ENCODE measurements around the gene FBXL15.
"Not testable (repeated sequence)": the region's sequence is repeated elsewhere in the genome, so short reads cannot be mapped to it uniquely, and the experiment has no call there.

Gene FBXL15

DNA sequence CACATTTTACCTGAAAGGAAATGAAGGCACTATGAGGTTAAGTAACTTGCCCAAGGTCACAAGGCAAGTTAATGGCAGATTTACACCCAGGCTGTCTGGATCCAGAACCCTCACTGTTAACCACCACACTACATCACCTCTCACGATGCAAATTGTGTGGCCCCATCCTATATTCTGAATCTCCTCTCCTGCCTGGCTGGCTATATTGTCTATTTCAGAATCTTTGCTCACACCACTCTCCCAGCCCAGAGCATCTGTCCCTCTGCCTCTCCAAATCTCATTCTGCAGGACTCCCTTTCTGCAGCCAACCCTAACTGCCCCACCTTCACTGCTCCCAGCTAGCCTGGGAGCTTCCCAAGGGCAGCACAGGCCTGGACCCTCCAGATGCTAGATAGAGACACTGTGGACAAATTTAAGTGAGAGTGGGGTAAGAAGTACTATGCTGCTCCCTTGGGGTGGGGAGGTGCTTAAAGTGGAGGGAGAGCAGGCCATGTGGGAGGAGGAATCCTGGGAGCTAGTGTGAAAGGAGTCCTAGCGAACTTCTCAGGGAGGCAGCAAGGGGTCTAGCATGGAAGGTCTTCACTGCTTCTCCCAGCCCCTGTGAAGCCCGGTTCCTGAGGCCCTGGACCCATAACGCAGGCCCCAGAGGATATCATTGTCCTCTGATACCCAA lies 11.0 kb downstream of the FBXL15 start:
- DNase-seq (ENCODE audit: low read depth): no peak

DNA sequence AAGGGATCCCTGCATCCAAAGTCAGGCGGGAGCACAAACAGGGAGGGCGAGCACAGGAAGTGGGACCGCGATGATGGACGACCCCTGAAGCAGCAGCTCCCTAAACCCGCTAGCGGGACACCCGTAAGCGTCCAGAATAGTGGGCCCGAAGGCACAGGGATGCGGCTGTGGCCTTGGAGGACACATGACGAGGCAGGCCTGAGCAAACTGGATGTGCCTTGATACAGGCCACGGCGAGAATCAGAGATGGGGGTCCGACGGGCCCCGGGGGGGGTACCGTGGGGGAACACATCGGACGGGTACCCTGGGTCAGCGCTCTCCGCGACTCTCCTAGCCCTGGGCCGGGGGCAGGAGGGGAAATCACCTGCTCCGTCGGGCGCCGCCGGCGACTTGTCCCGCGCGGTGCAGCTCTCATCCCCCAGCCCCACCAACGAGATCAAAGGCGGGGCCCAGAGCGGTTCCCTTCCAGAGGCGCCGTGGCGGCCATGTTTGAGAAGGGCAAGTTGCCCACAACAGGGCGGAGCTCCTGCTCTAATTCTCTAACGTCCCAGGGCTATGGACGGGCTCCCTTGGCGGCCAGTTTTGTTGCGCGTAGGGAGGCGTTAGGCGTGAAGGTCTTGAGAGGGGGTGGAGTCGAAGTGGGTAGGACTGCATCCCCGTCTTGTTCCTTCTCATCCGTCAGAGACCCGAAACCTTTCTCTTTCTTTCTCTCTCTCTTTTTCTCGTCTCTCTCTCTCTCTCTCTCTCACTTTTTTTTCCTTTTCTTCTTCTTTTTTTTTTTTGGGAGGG lies 11.7 kb downstream of the FBXL15 start, which contains the start of gene CUEDC2:
CUEDC2 (minus strand) TSS at position 413 of the 789 bp plus-strand sequence. CDS start 7,386 bp downstream, outside the sequence.
- peak; percentile 95 for DNase-seq (ENCODE audit: low read depth)

DNA sequence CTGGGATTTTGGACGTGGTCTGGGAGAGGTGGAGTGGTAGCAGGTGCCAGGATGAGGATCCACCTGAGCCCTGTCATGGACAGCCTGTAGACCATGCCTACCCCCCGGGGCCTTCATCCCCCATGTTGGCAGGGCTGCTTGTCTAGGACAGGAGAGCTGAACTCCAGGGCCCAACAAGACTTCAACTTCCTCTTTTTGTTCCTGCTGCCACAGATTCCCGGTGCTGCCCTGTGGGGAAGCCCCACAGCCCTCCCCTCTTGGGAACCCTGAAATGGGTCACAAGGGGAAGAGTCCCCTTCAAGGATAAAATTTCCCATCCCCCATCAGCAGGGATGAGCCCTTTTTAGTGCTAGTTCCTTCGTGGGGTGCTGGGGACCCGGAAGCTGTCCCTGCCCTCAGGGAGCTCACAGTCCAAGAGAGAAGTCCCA lies 13.0 kb downstream of the FBXL15 start:
- no peak for DNase-seq (ENCODE audit: low read depth)

DNA sequence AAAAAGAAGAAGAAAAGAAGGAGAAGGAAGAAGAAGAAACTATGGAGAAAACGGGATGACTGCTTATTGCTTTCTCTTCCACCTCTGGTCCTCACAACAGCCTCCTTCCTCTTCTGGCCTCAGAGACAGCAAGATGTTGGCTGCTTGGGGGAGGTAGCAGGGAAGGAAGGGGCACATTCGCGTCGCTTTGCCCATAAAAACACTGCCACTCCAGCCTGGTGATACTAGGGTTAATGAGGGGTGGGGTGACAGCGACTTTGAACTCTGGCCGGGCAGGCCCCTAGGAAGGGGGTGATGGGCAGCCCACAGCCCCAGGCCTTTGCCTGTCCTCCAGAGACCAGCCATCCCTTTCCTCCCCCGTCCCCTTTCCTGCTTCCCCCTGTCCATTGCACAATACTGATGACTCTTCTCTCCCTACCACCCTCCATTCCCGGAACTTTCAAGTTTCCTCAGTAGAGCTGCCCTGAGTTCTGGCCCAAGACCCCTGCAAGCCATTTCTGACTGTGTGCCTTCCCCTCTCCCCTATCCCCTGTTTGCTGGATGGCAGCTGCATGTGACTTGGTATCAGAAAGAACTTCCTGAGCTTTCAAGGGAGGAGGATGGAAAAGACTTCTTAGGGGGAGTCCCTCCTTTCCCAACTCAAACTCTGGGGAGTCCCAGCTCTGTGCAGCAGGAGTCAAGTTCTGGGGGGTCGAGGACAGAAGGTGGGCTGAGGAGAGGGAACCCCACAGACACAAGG lies 13.9 kb downstream of the FBXL15 start:
- DNase-seq (ENCODE audit: low read depth): no peak

DNA sequence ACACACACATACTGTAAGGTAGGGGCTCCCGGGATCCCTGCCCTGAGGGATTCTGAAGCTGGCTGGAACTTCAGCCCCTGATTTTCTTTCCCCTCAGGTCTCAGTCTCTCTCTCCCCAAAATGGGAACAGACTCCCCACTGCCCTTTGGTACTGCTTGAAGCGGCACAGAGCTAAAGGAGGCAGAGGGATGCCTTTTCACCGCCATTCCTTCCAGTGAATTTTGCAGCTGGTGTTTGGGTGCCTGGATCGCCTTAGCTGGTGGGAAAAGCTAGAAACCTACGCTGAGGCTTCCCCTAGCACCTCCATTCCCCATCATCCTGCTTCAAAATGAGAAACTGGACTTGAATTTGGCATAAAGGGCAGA lies 14.5 kb downstream of the FBXL15 start:
- DNase-seq (ENCODE audit: low read depth): no peak

DNA sequence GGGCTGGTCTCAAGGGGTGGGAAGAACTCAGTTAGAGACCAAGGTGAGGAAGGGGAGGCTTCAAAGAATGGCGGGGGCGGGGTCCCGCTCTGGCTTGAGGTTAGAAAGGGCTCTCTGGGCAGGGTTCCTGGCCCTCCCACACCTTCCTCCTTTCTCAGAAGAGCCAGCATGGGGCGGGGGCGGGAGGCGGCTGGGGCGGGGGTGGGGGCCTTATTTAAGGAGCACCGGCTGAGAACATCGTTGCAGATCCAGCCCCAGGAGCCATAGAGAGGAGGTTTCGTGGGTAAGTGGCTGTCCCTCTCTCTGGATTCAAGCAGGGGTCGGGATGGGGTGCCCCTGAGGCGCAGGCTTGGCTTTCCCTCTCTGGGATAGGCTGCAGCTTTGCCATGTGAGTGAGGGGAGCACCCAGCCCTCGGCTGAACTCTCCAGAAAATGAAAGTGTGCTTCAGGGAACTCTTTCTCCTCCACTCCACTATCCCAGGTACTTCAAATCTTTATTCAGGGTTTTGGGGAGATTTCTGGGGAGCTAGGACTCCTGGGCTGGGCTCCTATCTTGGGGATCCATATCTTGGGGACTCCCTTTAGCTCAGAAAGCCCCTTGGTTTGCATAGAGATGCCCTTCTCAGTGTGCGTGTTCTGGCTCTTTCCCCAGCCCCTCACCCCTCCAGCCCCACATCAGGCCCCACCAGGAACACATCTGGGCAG lies 15.0 kb downstream of the FBXL15 start:
- no peak for DNase-seq (ENCODE audit: low read depth)

DNA sequence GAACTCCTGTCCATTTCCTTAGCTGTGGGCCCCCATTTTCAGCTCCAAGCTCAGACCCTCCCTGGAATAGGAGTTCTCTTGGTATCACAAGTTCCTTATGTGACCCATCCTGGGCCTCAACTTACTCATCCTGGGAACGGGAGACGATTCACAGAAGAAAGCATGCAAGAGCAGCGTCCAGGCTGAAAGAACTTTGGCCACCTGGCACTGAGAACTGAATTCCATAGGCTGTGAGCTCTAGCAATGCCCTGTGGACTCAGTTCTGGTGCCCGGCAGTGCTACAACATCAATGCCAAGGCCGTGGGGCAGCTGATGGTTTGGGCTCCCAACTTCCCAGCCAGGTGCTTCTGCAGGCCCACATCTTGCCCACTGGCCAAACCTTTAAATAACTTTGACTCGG lies 15.7 kb downstream of the FBXL15 start:
- DNase-seq (ENCODE audit: low read depth): no peak

DNA sequence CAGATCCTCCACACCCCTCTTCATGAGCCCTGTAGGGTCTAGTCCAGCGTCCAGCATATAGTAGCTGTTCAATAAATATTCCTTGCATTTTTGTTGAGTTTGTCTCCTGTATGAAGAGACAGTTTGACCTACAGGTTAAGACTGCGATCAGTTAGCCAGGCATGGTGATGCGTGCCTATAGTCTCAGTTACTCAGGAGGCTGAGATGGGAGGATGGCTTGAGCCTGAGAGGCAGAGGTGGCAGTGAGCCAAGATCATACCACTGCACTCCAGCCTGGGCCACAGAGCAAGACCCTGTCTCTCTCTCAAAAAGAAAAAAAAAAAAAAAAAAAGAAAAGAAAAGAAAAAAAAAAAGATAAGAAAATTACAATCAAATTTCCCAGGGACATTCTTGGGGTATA lies 16.9 kb downstream of the FBXL15 start:
- no peak for DNase-seq (ENCODE audit: low read depth)

DNA sequence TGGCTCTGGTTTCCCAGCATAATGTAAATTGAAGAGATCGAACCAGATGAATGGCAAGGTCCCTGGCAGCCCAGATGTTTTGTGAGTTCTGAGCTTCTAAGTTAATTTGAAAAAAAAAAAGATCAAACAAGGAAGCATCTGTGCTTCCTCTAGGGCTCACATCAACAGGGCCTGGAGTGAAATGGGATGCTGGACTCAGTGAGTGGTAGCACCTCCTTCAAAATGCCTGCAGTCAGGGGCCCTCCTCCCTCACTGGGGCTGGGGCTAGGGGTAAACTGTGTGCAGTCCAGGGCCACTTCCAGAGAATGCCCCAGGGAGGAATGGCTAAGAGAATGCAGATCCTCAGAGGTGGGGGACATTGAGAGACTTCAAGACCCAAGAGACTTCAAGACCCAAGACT lies 17.7 kb downstream of the FBXL15 start:
- DNase-seq (ENCODE audit: low read depth): no peak

DNA sequence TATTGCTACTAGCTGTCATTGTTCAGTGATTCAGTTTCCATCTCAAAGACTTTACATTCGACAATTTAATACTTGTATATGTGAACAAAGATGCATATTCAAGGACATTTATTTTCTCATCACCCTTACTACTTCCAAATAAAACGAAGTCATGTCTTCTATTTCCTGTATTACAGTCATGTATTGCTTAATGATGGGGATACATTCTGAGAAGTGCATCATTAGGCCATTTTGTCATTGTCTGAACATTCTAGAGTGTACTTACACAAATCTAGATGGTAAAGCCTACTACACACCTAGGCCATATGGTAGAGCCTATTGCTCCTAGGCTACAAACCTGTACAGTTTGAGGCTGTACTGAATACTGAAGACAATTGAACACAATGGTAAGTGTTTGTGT lies 24.2 kb downstream of the FBXL15 start:
- DNase-seq (ENCODE audit: low read depth): no peak

DNA sequence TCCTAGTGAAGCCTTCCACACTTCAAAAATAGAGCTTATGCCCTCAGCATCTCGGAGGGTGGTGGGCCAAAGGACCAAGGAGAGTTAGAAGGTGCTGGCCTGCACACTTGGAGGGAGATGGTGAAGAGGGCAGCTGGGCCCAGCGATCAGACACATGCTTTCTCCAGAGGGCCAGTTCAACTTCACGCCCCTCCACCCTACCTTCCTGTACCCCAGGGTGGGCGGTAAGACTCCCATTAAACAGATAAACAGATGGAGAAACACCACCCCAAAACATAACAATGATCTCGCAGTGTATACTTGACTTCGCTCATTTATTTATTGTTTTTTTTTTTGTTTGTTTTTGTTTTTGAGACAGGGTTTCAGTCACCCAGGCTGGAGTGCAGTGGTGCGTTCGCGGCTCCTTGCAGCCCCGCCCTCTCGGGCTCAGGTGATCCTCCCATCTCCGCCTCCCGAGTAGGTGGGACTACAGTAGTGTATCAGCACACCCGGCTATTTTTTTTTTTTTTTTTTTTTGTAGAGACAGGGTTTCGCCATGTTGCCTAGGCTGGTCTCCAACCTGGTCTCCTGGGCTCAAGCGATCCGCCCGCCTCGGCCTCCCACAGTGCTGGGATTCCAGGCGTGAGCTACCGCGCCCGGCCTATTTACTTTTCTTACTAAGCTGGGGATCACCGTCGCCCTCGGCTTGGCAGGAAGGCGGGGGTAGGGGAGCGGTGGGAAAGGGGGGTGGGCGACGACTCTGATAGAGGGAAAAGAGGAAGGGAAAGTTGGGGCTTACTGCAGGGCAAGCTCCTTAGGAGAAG lies 28.9 kb downstream of the FBXL15 start:
- DNase-seq (ENCODE audit: low read depth): no peak

DNA sequence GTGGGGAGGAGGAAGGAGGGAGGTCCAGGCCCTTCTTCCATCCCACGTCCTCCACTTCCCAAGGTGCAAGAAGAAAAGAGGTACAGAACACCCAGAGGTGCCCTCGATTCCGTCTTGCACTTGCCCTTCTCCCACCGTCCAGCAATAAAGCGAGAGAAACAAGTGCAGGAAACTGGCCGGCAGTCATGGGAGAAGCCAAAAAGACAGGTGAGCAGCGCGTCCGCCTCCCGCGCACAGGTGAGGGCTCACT lies 29.4 kb downstream of the FBXL15 start:
- no peak for DNase-seq (ENCODE audit: low read depth)

DNA sequence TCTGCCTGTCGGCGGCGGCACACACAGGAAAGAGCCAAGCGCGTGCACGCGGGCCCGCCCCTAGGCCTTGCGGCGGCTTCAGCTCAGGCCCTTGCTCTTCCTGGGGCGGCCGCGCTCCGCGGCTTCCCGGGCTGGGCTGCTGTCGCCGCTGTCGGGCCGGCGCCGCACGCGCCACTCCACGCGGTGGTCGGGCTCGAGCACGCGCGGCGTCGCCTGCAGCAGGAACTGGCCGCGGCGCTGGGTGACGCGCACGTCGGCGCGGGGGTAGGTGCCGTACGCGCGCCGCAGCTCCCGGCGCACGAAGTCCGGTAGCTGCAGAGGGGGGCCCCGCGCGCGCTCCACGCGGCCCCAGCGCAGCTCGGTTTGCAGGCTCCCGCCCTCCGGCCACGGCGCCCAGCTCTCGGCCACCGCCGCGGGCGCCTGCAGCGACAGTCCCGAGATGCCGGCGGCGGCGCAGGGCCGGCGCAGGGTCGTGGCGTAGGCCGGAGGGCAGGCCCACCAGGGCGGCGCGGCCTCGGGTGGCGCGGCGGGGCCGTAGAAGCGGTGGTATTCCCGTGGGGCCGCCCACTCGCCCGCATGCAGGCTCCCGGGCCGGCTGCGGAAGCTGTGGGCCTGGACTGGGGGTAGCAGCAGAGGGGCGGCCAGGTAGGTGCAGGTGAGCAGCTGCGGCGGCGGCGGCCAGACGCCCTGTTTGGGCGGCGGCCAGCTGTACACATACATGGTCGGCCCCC lies 29.9 kb downstream of the FBXL15 start:
- DNase-seq (ENCODE audit: low read depth): no peak

DNA sequence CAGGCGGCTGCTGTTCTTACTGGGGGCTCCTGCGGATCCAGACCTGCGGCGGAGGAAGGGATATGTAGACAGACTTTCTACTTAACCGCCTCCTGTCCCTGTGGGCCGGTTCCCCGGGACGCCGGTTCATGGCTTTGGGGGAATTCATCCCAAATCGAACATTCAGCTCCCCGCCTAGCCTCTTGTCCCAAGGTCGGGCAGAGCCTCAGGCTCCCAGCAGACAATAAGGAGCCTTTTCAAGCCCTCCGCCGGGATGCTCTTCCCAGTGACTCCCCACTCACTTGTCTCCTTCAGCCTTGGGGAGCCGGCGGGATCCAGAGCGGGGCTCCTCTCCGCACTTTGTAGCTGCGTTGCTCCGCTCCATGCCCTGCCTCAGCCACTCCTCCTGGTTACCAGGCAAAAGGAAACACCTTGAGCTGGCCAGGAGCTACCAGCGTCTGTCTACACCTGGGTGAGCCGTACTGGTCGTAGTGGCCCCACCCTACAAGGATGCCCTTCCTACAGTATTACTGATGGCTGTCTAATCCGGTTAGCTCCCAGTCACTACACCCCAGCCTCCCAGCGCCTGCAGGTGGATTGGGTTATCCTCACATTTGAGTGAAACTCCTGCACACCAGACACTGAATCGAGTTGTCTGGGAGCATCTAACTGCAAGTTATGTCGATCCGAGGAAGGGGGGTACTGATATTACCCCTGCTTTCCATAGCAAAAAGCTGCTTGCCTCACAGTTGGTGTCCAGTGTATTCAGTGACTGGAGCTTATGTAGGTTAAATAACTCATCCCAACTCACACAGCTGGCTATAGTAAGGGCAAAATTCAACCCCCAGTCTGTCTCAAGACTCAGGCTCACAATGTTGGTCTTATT lies 30.7 kb downstream of the FBXL15 start, which contains the start of gene C10orf95:
C10orf95 (minus strand) TSS at position 439 of the 865 bp plus-strand sequence. CDS start 450 bp downstream, outside the sequence.
- no peak for DNase-seq (ENCODE audit: low read depth)

DNA sequence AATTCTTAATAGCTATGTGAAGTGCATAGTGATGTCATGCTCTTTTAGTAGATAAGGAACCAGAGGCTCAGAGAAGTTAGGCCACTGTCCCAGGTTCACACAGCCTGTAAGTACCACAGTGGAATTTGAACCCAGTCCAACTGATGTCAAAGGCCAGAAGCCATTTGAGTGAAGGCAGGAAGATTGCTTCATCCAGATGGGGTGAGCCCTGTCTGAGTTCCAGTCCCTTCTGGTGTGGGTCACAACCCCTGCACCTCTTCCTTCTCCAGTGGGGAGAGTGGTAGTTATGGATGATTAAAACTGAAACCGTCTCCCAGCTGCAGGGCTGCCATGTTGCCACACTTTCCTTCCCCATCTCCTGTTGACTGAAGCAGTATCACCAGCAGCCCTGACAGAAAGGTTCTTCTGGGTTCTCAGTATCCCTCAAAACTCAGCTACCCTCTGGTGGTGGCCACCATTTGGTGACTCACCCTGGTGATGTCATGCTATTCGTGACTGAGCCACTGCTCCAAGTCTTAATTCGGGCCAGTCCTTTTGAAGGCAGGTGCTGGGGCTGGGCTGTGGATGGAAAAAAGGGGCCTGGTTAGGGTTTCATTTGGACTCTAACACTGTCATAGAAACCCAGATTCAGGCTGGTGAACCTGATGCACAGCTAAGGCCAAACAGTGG lies 32.2 kb downstream of the FBXL15 start:
- DNase-seq (ENCODE audit: low read depth): peak; percentile 77

DNA sequence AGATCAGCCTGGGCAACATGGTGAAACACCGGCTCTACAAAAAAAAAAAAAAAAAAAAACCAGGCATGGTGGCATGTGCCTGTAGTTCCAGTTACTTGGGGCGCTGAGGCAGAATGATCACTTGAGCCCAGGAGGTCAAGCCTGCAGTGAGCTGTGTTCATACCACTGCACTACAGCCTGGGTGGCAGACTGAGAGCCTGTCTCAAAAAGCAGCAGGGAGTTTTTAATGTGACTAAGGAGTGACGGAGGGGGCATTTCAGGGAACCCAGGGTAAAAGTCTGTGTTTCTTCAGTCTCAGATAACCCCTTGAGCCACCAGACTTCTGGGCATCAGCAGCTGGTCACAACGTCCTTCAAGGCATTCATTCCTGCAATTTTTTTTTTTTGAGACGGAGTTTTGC lies 32.9 kb downstream of the FBXL15 start:
- no peak for DNase-seq (ENCODE audit: low read depth)

DNA sequence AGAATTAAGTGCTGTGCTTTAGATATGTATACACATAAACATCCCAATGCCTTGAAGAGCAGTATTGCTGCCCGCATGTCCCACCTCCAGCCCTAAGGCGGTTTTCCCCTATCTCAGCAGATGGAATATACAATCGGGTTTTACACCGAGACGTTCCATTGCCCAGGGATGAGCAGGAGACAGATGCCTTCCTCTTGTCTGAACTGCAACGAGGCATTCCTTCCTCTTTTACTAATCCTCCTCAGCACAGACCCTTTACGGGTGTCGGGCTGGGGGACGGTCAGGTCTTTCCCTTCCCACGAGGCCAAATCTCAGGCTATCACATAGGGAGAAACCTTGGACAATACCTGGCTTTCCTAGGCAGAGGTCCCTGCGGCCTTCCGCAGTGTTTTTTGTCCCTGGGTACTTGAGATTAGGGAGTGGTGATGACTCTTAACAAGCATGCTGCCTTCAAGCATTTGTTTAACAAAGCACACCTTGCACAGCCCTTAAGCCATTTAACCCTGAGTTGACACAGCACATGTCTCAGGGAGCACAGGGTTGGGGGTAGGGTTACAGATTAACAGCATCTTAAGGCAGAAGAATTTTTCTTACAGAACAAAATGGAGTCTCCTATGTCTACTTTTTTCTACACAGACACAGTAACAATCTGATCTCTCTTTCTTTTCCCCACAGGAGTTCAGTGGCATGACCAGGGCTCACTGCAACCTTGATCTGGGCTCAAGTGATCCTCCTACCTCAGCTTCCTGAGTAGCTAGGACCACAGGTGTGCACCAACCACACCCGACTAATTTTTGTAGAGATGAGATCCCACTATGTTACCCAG lies 34.2 kb downstream of the FBXL15 start:
- DNase-seq (ENCODE audit: low read depth): not testable (repeated sequence)

DNA sequence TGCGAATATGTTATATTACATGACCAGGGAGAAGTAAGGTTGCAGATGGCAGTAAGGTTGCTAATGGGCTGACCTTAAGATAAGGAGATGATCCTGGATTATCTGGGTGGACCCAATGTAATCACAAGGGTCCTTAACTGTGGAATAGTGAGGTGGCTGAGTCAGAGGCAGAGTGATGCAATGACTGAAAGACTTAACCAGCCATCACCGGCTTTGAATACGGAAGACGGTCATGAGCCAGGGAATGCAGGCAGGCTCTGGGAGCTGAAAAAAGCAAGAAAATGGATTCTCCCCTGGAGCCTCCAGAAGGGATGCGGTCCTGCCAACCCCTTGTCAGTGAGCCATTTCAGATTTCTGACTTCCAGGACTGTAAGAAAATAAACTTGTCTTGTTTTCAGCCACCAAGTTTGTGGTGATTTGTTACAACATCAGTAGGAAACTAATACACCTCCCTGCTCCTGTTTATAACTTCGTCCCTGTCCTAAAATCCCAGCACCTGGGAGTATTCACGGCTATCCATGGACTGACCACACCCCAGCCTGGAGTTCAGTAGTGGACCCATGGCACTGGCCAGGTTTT lies 35.3 kb downstream of the FBXL15 start:
- DNase-seq (ENCODE audit: low read depth): peak; percentile 82

Measured in stromal cell of bone marrow (primary cell).